ENCODE results near the gene SC5D.
A peak's percentile ranks its signal among the peaks of the same experiment; 100 is the strongest.

The SC5D gene, protein sequence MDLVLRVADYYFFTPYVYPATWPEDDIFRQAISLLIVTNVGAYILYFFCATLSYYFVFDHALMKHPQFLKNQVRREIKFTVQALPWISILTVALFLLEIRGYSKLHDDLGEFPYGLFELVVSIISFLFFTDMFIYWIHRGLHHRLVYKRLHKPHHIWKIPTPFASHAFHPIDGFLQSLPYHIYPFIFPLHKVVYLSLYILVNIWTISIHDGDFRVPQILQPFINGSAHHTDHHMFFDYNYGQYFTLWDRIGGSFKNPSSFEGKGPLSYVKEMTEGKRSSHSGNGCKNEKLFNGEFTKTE

DNA sequence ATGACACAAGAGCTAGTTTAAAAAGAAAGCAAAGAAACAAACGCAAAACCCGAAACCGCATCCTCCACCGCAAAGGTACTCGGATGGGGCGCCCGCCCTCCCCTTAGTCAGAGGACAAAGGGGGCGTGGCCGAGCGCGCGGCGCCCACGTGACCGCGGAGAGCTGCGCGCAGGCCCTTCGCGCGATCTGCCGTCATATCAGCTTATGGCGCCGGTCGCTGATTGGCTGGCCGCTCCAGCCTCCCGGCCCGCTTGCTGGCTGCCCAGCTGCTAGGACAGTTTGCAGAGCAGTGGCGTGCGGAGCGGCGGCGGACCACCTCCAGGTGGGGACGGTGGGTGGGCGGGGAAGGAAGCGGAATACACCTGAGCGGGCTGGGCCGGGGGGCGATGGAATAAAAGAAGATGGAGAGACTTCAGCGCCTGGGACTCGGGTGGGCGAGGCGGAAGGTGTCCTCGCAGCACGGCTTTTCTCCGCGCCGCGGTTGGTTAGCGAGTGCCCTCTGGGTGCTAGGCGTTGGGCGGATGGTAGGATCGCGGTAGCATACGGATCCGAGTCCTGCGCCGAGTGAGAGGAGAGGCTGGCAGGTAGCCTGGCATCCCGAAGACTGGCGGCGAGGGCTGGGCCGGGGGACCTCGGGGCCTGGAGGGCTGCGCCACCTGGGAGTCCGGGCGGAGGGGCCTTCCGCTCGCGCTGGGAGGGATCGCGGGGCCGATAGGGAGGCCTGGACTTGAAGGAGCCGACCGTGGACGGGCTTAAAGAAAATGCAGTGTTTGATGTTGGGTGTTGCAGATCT is at the start of gene SC5D:
Gene SC5D (plus strand): TSS at position 277 of the 793 bp plus-strand sequence. CDS start 10,605 bp downstream, outside the sequence.
- peak; percentile 95 for DNase-seq

DNA sequence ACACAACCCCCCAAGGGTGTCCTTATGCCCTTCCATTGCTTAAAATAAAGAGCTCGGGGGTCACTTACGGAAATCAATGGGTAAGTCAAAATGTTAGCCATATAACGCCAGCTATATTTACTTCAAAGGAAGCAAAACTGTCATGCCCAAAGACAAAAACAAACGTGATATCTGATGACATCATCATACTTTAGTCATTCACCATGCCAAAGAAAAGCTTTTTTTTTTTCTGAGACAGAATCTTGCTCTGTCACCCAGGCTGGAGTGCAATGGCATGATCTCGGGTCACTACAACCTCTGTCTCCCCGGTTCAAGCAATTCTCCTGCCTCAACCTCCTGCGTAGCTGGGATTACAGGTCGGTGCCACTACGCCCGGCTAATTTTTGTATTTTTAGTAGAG is 47.7 kb upstream of the SC5D start:
- no peak for DNase-seq

GRCh38 chr11:121246021-121246768 is 46.4 kb upstream of the SC5D start:
- DNase-seq = no peak

- DNase-seq = no peak
Measured at GRCh38 chr11:121246769-121247035, 45.9 kb upstream of the SC5D start.

DNA sequence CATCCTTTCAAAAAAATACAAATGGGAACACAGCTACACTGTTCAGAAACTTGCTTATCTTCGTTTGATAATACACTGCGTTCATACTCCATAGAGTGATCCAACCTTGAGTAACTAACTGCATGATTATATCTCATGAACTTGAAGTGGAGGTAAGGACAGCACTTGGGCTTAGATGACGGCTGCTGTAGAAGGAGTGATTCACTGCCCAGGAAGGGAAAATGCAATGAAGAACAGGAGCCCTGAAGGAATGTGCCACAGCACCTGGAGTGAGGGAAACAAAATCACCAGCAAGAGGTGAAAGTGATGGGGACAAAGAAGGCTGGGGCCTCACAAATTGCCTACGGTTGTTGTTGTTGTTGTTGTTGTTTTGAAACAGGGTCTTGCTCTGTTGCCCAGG is 44.1 kb upstream of the SC5D start:
- no peak for DNase-seq

GRCh38 chr11:121249039-121249663 is 43.4 kb upstream of the SC5D start:
- DNase-seq = peak; percentile 53

- no peak for DNase-seq
Measured at GRCh38 chr11:121250843-121251242, 41.7 kb upstream of the SC5D start.

- no peak for DNase-seq
Measured at GRCh38 chr11:121253951-121254350, 38.6 kb upstream of the SC5D start.

GRCh38 chr11:121254756-121255155 is 37.8 kb upstream of the SC5D start:
- DNase-seq = no peak

DNA sequence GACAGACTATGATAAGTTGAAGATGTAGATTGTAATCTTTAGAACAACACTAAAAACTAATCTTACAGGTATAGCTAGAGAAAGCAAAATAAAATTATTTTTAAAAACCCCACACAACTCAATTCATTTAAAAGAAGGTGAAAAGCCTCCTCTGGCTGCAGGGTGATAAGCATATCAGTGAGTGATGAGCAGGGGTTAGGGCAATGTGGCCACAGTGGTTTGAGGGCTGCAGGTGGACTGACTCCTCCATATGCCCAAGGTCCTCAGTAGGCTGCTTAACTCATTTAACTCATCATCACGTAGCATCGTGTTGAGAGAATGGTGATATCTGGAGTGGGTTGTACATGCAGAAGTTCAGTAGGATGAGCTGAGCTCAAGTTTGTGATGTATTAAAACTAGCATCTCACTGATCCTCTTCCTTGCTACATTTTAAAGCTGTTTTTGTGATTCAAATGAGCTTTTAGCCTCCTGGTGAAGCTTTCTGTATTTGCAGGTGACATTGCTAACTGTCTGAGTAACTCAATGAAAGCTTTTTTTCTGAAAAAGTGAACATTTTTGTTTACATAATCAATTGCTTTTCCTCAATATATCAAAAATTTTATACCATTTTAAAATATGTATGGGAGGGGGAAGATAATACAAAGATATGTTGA is 37.0 kb upstream of the SC5D start:
- DNase-seq = no peak

DNA sequence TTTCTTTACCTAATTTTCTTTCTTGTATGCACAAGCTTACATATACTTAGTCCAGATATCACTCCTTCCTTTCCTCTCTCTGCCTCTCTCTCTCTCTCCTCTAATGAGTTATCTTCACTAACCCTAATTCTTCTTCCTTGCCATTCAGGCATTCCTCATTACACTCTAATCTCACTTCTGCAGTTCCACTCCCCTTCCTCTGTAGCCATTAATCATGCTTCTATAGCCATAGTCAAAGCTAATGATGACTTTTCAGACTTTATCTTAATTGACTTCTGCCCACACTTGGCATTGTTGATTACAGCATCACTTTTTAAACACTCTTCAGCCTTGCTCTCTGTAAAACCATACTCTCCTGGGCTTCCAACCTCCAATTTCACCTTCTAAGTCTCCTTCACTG is 35.3 kb upstream of the SC5D start:
- no peak for DNase-seq

GRCh38 chr11:121257976-121258375 is 34.6 kb upstream of the SC5D start:
- no peak for DNase-seq

- DNase-seq = no peak
Measured at GRCh38 chr11:121265586-121265985, 27.0 kb upstream of the SC5D start.

GRCh38 chr11:121268581-121268980 is 24.0 kb upstream of the SC5D start:
- no peak for DNase-seq

DNA sequence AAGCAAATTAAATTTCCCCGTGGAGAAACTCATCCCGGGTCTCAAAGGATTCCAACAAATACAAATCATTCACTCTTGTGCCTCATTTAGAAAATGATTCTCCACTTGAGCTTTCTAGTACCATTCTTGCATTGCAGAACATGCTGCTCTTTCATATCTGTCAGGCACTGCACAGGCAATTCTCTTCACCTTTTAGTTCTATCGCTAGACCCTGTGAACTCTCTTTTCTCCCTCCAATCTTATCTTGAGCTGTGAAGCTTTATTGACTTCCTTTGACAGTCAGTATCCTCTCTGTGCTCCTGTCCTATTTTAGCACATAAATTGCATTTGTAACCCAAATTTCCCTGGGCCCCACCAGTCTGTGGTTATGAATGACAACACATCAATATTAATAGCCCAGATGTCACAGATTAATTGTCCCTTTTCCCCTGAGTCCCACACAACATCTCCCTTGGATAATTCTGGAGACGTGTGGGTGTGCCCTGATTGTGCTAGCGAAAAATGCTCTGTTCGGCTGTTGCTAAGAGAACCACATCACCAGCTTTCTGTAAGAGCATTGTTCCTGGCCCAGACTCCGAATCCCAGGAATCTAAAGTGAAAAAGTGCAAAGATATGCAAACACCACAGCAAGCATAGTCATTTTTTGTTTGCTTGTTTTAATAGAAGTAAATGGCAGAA is 22.4 kb upstream of the SC5D start:
- DNase-seq = no peak

GRCh38 chr11:121274332-121274991 is 18.1 kb upstream of the SC5D start:
- no peak for DNase-seq

- no peak for DNase-seq
Measured at GRCh38 chr11:121281698-121282097, 10.9 kb upstream of the SC5D start.

GRCh38 chr11:121282386-121282785 is 10.2 kb upstream of the SC5D start:
- no peak for DNase-seq

DNA sequence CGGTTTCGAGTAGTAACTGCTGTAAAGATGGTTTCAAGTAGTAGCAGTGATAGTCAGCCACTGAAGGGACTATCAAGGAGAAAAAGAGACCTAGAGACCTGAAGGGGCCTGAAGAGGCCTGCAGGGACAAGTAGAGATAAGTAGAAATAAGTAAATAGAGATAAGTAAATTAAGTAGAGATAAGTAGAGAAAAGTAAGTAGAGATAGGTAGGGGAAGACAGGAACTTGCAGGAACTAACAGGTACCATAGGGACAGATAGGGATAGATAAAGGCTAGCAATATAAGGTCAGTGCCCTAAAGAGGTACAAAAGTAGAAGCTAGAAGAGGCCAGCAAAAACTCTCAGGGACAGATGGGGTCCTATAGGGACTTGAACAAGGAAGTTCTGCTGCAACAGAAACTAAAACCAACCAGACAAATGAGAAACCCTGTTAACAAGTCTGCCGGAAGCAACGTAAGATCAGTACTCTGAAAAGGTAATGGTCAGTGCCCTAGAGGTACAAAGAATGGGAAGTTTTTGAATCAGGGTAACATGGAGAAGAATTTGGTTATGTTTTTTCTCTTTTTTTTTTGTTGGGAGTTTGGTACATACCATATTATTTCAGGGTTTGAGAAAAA is 9.6 kb upstream of the SC5D start:
- peak; percentile 29 for DNase-seq

DNA sequence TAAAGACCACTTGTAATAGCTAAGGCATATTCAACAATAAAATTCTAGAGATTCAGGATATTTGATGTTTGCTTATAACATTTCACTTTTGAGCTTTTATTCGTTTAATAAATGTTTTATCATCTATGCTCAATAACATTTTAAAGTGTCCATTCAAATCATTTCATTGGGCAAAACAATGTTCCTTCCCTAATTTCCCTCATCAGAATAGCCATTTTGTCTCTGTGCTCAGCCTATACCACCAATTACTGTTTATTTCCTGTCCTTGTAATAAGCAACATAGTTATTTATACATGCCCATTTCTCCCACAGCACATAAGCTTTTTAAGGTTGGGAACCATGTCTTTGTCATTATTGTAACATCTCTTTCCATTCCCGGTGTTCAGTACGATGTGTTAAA is 1.3 kb upstream of the SC5D start:
- no peak for DNase-seq

- peak; percentile 67 for DNase-seq
Measured at GRCh38 chr11:121291896-121292494, 576 bp upstream of the SC5D start.
